K562 (cell line): ENCODE measurements around the gene GUCY2D. TPM values are rescaled to one million over a fixed set of nuclear protein-coding genes. Genes with fewer than 3 reads are reported as not detected.

Experiments used
- BCL6 ChIP-seq: fragments of 250-450 bp; sonication (Bioruptor Pico); IDR thresholded peaks from 2 replicates; pipeline ENCODE4 v1.4.0; 2020
- CTBP1 ChIP-seq: fragments of 450-650 bp; IDR thresholded peaks from 2 replicates; pipeline ENCODE4 v1.6.1; 2016; ENCODE audit warnings: borderline replicate concordance
- FOXJ2 ChIP-seq: fragments of 200-800 bp; sonication (Bioruptor generic); IDR thresholded peaks from 2 replicates; pipeline ENCODE4 v1.6.1; 2016; ENCODE audit warnings: missing genetic modification characterization, missing compliant biosample characterization
- GMEB1 ChIP-seq: fragments of 250-450 bp; sonication (Bioruptor Pico); IDR thresholded peaks from 2 replicates; pipeline ENCODE4 v1.4.0; 2020; ENCODE audit warnings: mild to moderate bottlenecking
- MXI1 ChIP-seq: IDR thresholded peaks from 2 replicates; pipeline ENCODE4 v1.6.1; 2011; ENCODE audit warnings: low read depth, mild to moderate bottlenecking, improper control_type of control experiment, low read length
- NBN ChIP-seq: fragments of 450-650 bp; IDR thresholded peaks from 2 replicates; pipeline ENCODE4 v1.6.1; 2016; ENCODE audit warnings: low read depth, mild to moderate bottlenecking
- NELFE ChIP-seq: IDR thresholded peaks from 2 replicates; pipeline ENCODE4 v1.6.1; 2011; ENCODE audit warnings: mild to moderate bottlenecking; ENCODE audit not compliant: insufficient read depth, insufficient read length
- NKRF ChIP-seq: fragments of 450-650 bp; IDR thresholded peaks from 2 replicates; pipeline ENCODE4 v1.6.1; 2016; ENCODE audit warnings: borderline replicate concordance
- POLR2AphosphoS2 ChIP-seq: IDR thresholded peaks from 2 replicates; pipeline ENCODE4 v1.6.1; 2012; ENCODE audit warnings: low read length, improper control_type of control experiment
- POLR3A ChIP-seq: IDR thresholded peaks from 2 replicates; pipeline ENCODE4 v1.6.1; 2011; ENCODE audit warnings: borderline replicate concordance, mild to moderate bottlenecking, moderate library complexity; ENCODE audit not compliant: insufficient read length, insufficient read depth; ENCODE audit errors: extremely low read depth
- RFX1 ChIP-seq: fragments of 450-650 bp; IDR thresholded peaks from 2 replicates; pipeline ENCODE4 v1.6.1; 2016; ENCODE audit warnings: mild to moderate bottlenecking, moderate library complexity
- SMARCE1 ChIP-seq: fragments of 450-650 bp; IDR thresholded peaks from 2 replicates; pipeline ENCODE4 v1.7.1; 2016; ENCODE audit warnings: mild to moderate bottlenecking
- STAT5A ChIP-seq: IDR thresholded peaks from 2 replicates; pipeline ENCODE4 v1.6.1; 2012; ENCODE audit warnings: low read length, inconsistent platforms, borderline replicate concordance
- TCF3 ChIP-seq: sonication (generic); formaldehyde crosslinking; IDR thresholded peaks from 2 replicates; pipeline ENCODE4 v1.4.0; 2020; ENCODE audit warnings: mild to moderate bottlenecking, missing genetic modification reagents
- YBX1 ChIP-seq: fragments of 450-650 bp; IDR thresholded peaks from 2 replicates; pipeline ENCODE4 v1.7.1; 2016; ENCODE audit warnings: mild to moderate bottlenecking
- ZKSCAN8 ChIP-seq: fragments of 200-800 bp; sonication (Bioruptor generic); IDR thresholded peaks from 2 replicates; pipeline ENCODE4 v1.6.1; 2016; ENCODE audit warnings: missing genetic modification characterization, missing compliant biosample characterization
- ZNF436 ChIP-seq: fragments of 250-450, 450-650 bp; sonication (Bioruptor Pico); formaldehyde crosslinking; IDR thresholded peaks from 2 replicates; pipeline ENCODE4 v1.7.0; 2020; ENCODE audit warnings: mild to moderate bottlenecking
- ZNF592 ChIP-seq: fragments of 450-650 bp; IDR thresholded peaks from 2 replicates; pipeline ENCODE4 v1.6.1; 2017; ENCODE audit warnings: antibody characterized with exemption, mild to moderate bottlenecking
- polyA plus RNA-seq, 8 experiments: library from polyadenylated mRNA; depleted of rRNA in 4 of 8; stranded (reverse) in 5 of 8; unstranded in 3 of 8; fragments of >200 nt; fragmentation: Nextera tagmentation in 2 of 8; fragmentation: Illumina TruSeq in 1 of 8; extraction: Ambion mirVana in 2 of 8; extraction: Trizol in 1 of 8; gene quantifications; 2 replicates each; pipeline versions ENCODE4 v1.2.1 to v1.2.3, GENCODE V29; 2011 to 2014; ENCODE audit warnings: inconsistent platforms in 1 of 8, missing spikeins in 1 of 8
- total RNA-seq, 7 experiments: library from RNA; depleted of rRNA in 6 of 7; stranded (reverse); fragments of >200 nt in 6 of 7; fragmentation: Illumina TruSeq in 2 of 7; extraction: Trizol in 2 of 7; gene quantifications; 2 replicates each; pipeline versions ENCODE4 v1.2.1 to v1.2.3, GENCODE V29; 2011 to 2021; ENCODE audit warnings: low replicate concordance in 1 of 7
- TF ChIP-seq, protein P1 (sequence below): sonication (generic); formaldehyde crosslinking; IDR thresholded peaks from 2 replicates; pipeline ENCODE4 v1.8.0; 2022; ENCODE audit warnings: mild to moderate bottlenecking, missing genetic modification reagents
- TF ChIP-seq, protein P2 (sequence below): IDR thresholded peaks from 2 replicates; pipeline ENCODE4 v1.6.1; 2012; ENCODE audit warnings: low read depth, low read length, improper control_type of control experiment, borderline replicate concordance

Gene GUCY2D
- total and polyA plus RNA-seq, 9 of the 15 experiments (the other 6 are each of a cell fraction or from before 2014, with no cell fraction given): 0.05 TPM; not detected in 8

DNA sequence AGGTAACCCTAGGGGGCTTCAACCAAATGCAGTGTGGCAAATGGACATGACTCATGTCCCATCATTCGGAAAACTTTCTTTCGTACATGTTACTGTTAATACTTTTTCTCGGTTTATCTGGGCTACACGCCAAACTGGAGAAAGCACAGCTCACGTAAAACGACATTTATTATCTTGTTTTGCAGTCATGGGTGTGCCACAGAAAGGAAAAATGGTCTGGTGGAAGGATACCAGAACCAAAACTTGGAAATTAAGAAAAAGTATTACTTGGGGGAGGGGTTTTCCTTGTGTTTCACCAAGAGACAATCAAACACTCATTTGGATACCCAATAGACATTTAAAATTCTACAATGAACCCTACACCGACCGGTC is 60.0 kb downstream of the GUCY2D start (continued):
- peak; percentile 41 for TF ChIP-seq TCF3
- TF ChIP-seq CTBP1: no peak
- no peak for TF ChIP-seq NKRF
- TF ChIP-seq ZNF592: no peak
- TF ChIP-seq GMEB1 (CRISPR knock-in tag): no peak
- no peak for TF ChIP-seq POLR3A
- TF ChIP-seq ZKSCAN8 (CRISPR knock-in tag): no peak
- TF ChIP-seq, protein P1, sequence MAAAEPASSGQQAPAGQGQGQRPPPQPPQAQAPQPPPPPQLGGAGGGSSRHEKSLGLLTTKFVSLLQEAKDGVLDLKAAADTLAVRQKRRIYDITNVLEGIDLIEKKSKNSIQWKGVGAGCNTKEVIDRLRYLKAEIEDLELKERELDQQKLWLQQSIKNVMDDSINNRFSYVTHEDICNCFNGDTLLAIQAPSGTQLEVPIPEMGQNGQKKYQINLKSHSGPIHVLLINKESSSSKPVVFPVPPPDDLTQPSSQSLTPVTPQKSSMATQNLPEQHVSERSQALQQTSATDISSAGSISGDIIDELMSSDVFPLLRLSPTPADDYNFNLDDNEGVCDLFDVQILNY (CRISPR knock-in tag): no peak
- TF ChIP-seq YBX1: no peak
- TF ChIP-seq, protein P2, sequence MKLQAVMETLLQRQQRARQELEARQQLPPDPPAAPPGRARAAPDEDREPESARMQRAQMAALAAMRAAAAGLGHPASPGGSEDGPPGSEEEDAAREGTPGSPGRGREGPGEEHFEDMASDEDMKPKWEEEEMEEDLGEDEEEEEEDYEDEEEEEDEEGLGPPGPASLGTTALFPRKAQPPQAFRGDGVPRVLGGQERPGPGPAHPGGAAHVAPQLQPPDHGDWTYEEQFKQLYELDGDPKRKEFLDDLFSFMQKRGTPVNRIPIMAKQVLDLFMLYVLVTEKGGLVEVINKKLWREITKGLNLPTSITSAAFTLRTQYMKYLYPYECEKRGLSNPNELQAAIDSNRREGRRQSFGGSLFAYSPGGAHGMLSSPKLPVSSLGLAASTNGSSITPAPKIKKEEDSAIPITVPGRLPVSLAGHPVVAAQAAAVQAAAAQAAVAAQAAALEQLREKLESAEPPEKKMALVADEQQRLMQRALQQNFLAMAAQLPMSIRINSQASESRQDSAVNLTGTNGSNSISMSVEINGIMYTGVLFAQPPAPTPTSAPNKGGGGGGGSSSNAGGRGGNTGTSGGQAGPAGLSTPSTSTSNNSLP: no peak
- TF ChIP-seq NBN: no peak
- no peak for TF ChIP-seq SMARCE1
- TF ChIP-seq MXI1: no peak
- no peak for TF ChIP-seq ZNF436 (CRISPR knock-in tag)
- no peak for TF ChIP-seq POLR2AphosphoS2
- TF ChIP-seq FOXJ2: 0 out of 2 replicates have a peak, but pooled peaks have one; percentile 24
- TF ChIP-seq RFX1: no peak
- no peak for TF ChIP-seq STAT5A
- no peak for TF ChIP-seq BCL6 (CRISPR knock-in tag)
- TF ChIP-seq NELFE: no peak
